Effector memory CD4-positive, alpha-beta T cell (primary cell): Measurements from ENCODE around the gene MYO1B.

Source experiments
- DNase-seq, 3 donors: peaks; one replicate each; pipeline ENCODE4 v3.0.0-alpha.2; 2020
- H3K27ac ChIP-seq: 2 replicates; pipeline ENCODE4 v1.7.0; 2013; ENCODE audit warnings: mild to moderate bottlenecking, low read length, moderate library complexity; ENCODE audit not compliant: insufficient read depth, poor library complexity, severe bottlenecking
- H3K27me3 ChIP-seq: replicated peaks from 2 replicates; pipeline ENCODE4 v1.7.0; 2013; ENCODE audit warnings: mild to moderate bottlenecking, low read length; ENCODE audit not compliant: insufficient read depth, control insufficient read depth, poor library complexity, severe bottlenecking
- H3K36me3 ChIP-seq: 2 replicates; pipeline ENCODE4 v1.7.0; 2013; ENCODE audit warnings: mild to moderate bottlenecking, low read length, moderate library complexity; ENCODE audit not compliant: control insufficient read depth, insufficient read depth
- H3K4me1 ChIP-seq: 2 replicates; pipeline ENCODE4 v1.7.0; 2013; ENCODE audit warnings: low read length, mild to moderate bottlenecking; ENCODE audit not compliant: control insufficient read depth, insufficient read depth, poor library complexity, severe bottlenecking
- H3K4me3 ChIP-seq: 2 replicates; pipeline ENCODE4 v1.7.0; 2013; ENCODE audit warnings: low read length, low read depth, mild to moderate bottlenecking; ENCODE audit not compliant: insufficient read depth, poor library complexity, severe bottlenecking
- H3K9me3 ChIP-seq: 2 replicates; pipeline ENCODE4 v1.7.0; 2013; ENCODE audit warnings: mild to moderate bottlenecking, low read length, moderate library complexity; ENCODE audit not compliant: control insufficient read depth

MYO1B gene

DNA sequence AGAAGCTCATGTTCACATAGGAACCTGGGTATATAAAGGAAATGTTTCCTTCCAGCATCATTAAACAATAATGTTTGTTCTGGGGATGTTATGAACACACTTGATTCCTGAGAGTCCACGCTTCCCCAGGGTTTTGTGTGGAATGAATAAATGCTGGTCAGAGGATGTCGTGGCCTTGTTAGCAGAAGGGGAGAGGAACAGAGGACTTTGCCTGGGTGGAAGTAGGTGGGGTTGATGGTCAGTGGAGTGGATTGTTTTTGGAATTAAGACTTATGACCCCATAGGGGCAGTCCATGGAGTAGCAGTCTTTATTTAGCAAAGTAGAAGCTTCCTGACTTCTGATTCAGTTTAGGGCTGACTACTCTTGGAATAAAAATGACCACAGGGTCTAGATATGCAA lies 139.6 kb downstream of the MYO1B start:
- Histone ChIP-seq H3K27me3 (no peaks in the 10 kb centered on the region), H3K4me1 (no peaks in the 10 kb centered on the region), H3K9me3 (no peaks in the 10 kb centered on the region), H3K36me3 (no peaks in the 10 kb centered on the region), H3K27ac (no peak overlapping the region), H3K4me3 (no peak overlapping the region)
- no peak for DNase-seq

- Histone ChIP-seq H3K36me3 (no peaks in the 10 kb centered on the region), H3K27me3 (no peaks in the 10 kb centered on the region), H3K27ac (no peak overlapping the region), H3K4me1 (no peaks in the 10 kb centered on the region), H3K4me3 (no peak overlapping the region), H3K9me3 (no peaks in the 10 kb centered on the region)
- DNase-seq = no peak
Observed at GRCh38 chr2:191385416-191386160, 140.4 kb downstream of the MYO1B start.

GRCh38 chr2:191386938-191387536 lies 141.8 kb downstream of the MYO1B start:
- H3K27ac ChIP-seq = no peak overlapping the region
- no peaks in the 10 kb centered on the region for H3K36me3 ChIP-seq
- DNase-seq = no peak
- H3K27me3 ChIP-seq = no peaks in the 10 kb centered on the region
- H3K4me3 ChIP-seq = no peak overlapping the region
- H3K4me1 ChIP-seq = no peaks in the 10 kb centered on the region
- no peaks in the 10 kb centered on the region for H3K9me3 ChIP-seq

DNA sequence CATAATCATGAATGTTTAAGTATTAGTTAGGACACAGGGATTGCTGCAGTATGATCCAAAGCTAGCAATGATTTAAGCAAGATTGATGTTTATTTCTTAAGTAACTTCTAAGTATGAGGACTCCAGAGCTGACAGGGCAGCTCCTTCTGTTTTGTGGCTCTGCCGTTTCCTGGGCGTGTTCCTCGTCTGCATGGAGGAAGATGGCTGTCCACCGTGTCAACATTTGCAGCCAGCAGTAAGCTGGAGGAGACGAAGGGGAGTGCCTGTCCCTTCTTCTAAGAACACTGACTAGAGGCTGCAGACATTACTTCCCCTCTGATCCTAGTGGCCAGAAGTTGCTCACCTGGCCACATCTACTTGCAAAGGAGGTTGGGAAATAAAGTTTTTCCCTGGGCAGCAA lies 144.1 kb downstream of the MYO1B start:
- no peaks in the 10 kb centered on the region for H3K27me3 ChIP-seq
- no peaks in the 10 kb centered on the region for H3K9me3 ChIP-seq
- H3K4me3 ChIP-seq = no peak overlapping the region
- no peaks in the 10 kb centered on the region for H3K36me3 ChIP-seq
- H3K27ac ChIP-seq = no peak overlapping the region
- no peaks in the 10 kb centered on the region for H3K4me1 ChIP-seq
- no peak for DNase-seq

DNA sequence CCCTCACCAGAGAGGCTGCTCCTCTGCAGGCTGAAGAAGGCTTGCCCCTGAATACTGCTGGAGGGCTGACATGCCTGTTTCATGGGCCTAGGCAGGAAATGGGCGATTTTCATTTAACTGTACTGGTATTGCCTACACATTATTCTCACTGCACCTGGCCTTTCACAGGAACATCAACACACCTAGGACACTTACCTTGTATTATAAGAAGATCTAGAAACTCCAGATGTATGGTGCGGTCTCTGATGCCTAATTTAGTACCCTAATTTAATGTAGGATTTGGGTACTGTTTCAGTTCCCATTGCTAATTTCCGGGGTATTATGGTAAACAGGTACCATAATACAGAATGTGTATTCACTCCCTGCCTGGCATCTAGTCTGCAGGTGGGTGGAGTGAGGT lies 146.0 kb downstream of the MYO1B start:
- Histone ChIP-seq H3K9me3 (no peaks in the 10 kb centered on the region), H3K27me3 (no peaks in the 10 kb centered on the region), H3K27ac (no peak overlapping the region), H3K36me3 (no peaks in the 10 kb centered on the region), H3K4me1 (no peaks in the 10 kb centered on the region), H3K4me3 (no peak overlapping the region)
- no peak for DNase-seq

GRCh38 chr2:191394043-191394442 lies 148.8 kb downstream of the MYO1B start:
- Histone ChIP-seq H3K9me3 (no peaks in the 10 kb centered on the region), H3K4me1 (no peaks in the 10 kb centered on the region), H3K27ac (no peak overlapping the region), H3K27me3 (no peaks in the 10 kb centered on the region), H3K36me3 (no peaks in the 10 kb centered on the region), H3K4me3 (no peak overlapping the region)
- DNase-seq = no peak

GRCh38 chr2:191396794-191397193 lies 151.6 kb downstream of the MYO1B start:
- Histone ChIP-seq H3K4me1 (no peaks in the 10 kb centered on the region), H3K9me3 (no peaks in the 10 kb centered on the region), H3K36me3 (no peaks in the 10 kb centered on the region), H3K27me3 (no peaks in the 10 kb centered on the region), H3K27ac (no peak overlapping the region), H3K4me3 (no peak overlapping the region)
- no peak for DNase-seq

- Histone ChIP-seq H3K27me3 (no peaks in the 10 kb centered on the region), H3K27ac (no peak overlapping the region), H3K4me3 (no peak overlapping the region), H3K4me1 (no peaks in the 10 kb centered on the region), H3K36me3 (no peaks in the 10 kb centered on the region), H3K9me3 (no peaks in the 10 kb centered on the region)
- no peak for DNase-seq
Observed at GRCh38 chr2:191399601-191400000, 154.4 kb downstream of the MYO1B start.

DNA sequence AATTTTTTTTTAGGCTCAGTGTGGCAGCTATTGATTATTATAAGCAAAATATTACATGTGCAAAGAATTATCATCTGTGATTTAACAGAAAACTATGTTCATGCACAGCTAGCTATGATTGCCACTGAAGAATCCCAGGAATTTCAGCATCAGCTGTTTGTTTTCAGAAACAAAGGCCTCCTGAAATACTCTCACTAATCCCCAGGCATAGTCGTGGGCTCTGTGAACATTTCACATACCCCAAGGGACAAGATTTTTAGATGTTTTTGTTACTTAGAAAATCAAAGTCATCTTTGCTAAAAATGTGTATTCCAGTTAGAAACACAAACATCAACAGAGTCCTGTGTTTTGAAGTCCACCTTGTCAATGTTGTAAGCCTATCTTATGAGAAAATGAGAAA lies 156.1 kb downstream of the MYO1B start:
- Histone ChIP-seq H3K9me3 (no peaks in the 10 kb centered on the region), H3K27me3 (no peaks in the 10 kb centered on the region), H3K4me1 (no peaks in the 10 kb centered on the region), H3K27ac (no peak overlapping the region), H3K36me3 (no peaks in the 10 kb centered on the region), H3K4me3 (no peak overlapping the region)
- no peak for DNase-seq

- H3K36me3 ChIP-seq = no peaks in the 10 kb centered on the region
- no peaks in the 10 kb centered on the region for H3K27me3 ChIP-seq
- no peaks in the 10 kb centered on the region for H3K4me1 ChIP-seq
- no peak overlapping the region for H3K27ac ChIP-seq
- H3K4me3 ChIP-seq = no peak overlapping the region
- DNase-seq = no peak
- no peaks in the 10 kb centered on the region for H3K9me3 ChIP-seq
Observed at GRCh38 chr2:191402966-191403565, 157.9 kb downstream of the MYO1B start.
